ENCODE measurements around the gene UQCRFS1. TPM values are rescaled to one million over a fixed set of nuclear protein-coding genes. Genes with fewer than 3 reads are reported as not detected.

Gene UQCRFS1
- polyA plus RNA-seq, 1 donor (not counting 4 experiments of a cell fraction or from before 2014, with no cell fraction given) = 60.0 TPM

DNA sequence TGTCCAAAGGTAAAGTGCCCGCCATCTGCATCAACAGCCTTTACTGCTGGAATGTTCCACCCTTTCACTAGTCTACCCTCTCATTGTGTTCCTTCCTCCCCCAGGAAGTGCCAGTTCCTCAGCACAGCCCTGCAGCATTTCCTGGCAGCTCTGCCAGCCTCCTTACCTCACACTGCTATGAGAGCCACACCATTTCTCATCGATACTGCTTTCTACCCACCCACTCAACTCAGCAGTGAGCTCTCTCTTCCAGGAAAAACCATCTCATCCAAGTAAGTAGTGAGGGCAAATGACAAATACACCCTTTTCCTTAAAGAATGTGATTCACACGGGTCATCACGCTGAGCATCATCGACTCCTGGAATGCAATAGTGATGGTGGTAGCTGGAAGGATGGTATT lies 19.8 kb downstream of the UQCRFS1 start:
- H3K27me3 ChIP-seq (ENCODE audit: control insufficient read depth, extremely low read depth, insufficient read depth, low read length) = no peaks in the 10 kb centered on the region
- no peaks in the 10 kb centered on the region for H3K9me3 ChIP-seq (ENCODE audit: control insufficient read depth, low read depth, low read length)
- no peaks in the 10 kb centered on the region for H4K20me1 ChIP-seq (ENCODE audit: control insufficient read depth, extremely low read depth, insufficient read depth, low read length)
- no peak overlapping the region for H3K4me2 ChIP-seq (ENCODE audit: control insufficient read depth, extremely low read depth, insufficient read depth, low read depth, low read length)
- H3K27ac ChIP-seq (ENCODE audit: control insufficient read depth, insufficient read depth, low read length) = no peak overlapping the region
- H3K79me2 ChIP-seq (ENCODE audit: control insufficient read depth, insufficient read depth, low read length) = no peaks in the 10 kb centered on the region
- H3K4me3 ChIP-seq (ENCODE audit: control insufficient read depth in 2 of 3, extremely low read depth in 1 of 3, insufficient read depth in 2 of 3, low read depth in 1 of 3, low read length in 3 of 3) = no peak overlapping the region
- DNase-seq (ENCODE audit: low read depth, low spot score) (no peak), FAIRE-seq (no peak)
- no peak overlapping the region for H3K9ac ChIP-seq (ENCODE audit: control insufficient read depth, extremely low read depth, insufficient read depth, low read length)
- dilution Hi-C loops (cut with MboI; ENCODE audit: extremely low pct_ligation_motif_present, low sequenced_read_pairs) = no loop called here
- no peaks in the 10 kb centered on the region for H3K4me1 ChIP-seq (ENCODE audit: control insufficient read depth, extremely low read depth, insufficient read depth, low read length)
- no peak overlapping the region for H2AFZ ChIP-seq (ENCODE audit: control insufficient read depth, low read length)
- no peaks in the 10 kb centered on the region for H3K9me1 ChIP-seq (ENCODE audit: control insufficient read depth, extremely low read depth, insufficient read depth, low read length)
- H3K36me3 ChIP-seq (ENCODE audit: control insufficient read depth in 2 of 2, extremely low read depth in 1 of 2, insufficient read depth in 2 of 2, low read length in 2 of 2) = no peaks in the 10 kb centered on the region
- no peak for TF ChIP-seq CTCF (optimal IDR thresholded peaks at IDR 0.05 in 1 of 3, IDR thresholded peaks at IDR 0.05 in 1 of 3, conservative IDR thresholded peaks at IDR 0.05 in 1 of 3; ENCODE audit: extremely low read depth in 1 of 3, insufficient read depth in 2 of 3, low read length in 3 of 3)
- no peak for TF ChIP-seq EZH2 (IDR thresholded peaks at IDR 0.05; ENCODE audit: low read length)

DNA sequence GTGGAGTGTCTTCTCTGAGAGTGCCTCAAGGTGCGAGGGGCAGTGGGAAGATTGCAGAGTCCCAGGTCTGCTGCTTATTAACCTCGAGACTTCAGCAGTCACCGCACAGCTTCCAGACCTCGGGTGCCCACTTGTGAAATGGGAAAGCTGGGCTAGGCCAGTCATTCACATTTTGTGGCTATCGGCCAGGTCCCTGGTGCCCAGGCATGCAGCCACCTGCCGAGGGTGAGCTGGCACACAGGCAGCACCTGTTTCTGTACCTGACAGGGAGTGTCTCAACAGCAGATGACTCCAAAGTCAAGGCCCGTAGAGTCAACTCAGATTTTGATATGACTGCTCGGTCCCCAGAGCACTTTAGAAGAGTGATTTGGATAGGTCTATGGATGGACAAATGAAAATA lies 21.9 kb downstream of the UQCRFS1 start:
- no peaks in the 10 kb centered on the region for H3K79me2 ChIP-seq (ENCODE audit: control insufficient read depth, insufficient read depth, low read length)
- no peak overlapping the region for H3K4me3 ChIP-seq (ENCODE audit: control insufficient read depth in 2 of 3, extremely low read depth in 1 of 3, insufficient read depth in 2 of 3, low read depth in 1 of 3, low read length in 3 of 3)
- H3K9ac ChIP-seq (ENCODE audit: control insufficient read depth, extremely low read depth, insufficient read depth, low read length) = no peak overlapping the region
- no peaks in the 10 kb centered on the region for H3K9me3 ChIP-seq (ENCODE audit: control insufficient read depth, low read depth, low read length)
- H4K20me1 ChIP-seq (ENCODE audit: control insufficient read depth, extremely low read depth, insufficient read depth, low read length) = no peaks in the 10 kb centered on the region
- no peaks in the 10 kb centered on the region for H3K36me3 ChIP-seq (ENCODE audit: control insufficient read depth in 2 of 2, extremely low read depth in 1 of 2, insufficient read depth in 2 of 2, low read length in 2 of 2)
- no peaks in the 10 kb centered on the region for H3K9me1 ChIP-seq (ENCODE audit: control insufficient read depth, extremely low read depth, insufficient read depth, low read length)
- no peaks in the 10 kb centered on the region for H3K27me3 ChIP-seq (ENCODE audit: control insufficient read depth, extremely low read depth, insufficient read depth, low read length)
- dilution Hi-C loops (cut with MboI; ENCODE audit: extremely low pct_ligation_motif_present, low sequenced_read_pairs) = no loop called here
- DNase-seq (ENCODE audit: low read depth, low spot score) (no peak), FAIRE-seq (no peak)
- H3K27ac ChIP-seq (ENCODE audit: control insufficient read depth, insufficient read depth, low read length) = no peak overlapping the region
- no peak overlapping the region for H2AFZ ChIP-seq (ENCODE audit: control insufficient read depth, low read length)
- H3K4me1 ChIP-seq (ENCODE audit: control insufficient read depth, extremely low read depth, insufficient read depth, low read length) = no peaks in the 10 kb centered on the region
- TF ChIP-seq EZH2 (IDR thresholded peaks at IDR 0.05; ENCODE audit: low read length) = no peak
- TF ChIP-seq CTCF (optimal IDR thresholded peaks at IDR 0.05 in 1 of 3, IDR thresholded peaks at IDR 0.05 in 1 of 3, conservative IDR thresholded peaks at IDR 0.05 in 1 of 3; ENCODE audit: extremely low read depth in 1 of 3, insufficient read depth in 2 of 3, low read length in 3 of 3) = no peak
- no peak overlapping the region for H3K4me2 ChIP-seq (ENCODE audit: control insufficient read depth, extremely low read depth, insufficient read depth, low read depth, low read length)
